ENCODE results near the gene HRK.

DNA sequence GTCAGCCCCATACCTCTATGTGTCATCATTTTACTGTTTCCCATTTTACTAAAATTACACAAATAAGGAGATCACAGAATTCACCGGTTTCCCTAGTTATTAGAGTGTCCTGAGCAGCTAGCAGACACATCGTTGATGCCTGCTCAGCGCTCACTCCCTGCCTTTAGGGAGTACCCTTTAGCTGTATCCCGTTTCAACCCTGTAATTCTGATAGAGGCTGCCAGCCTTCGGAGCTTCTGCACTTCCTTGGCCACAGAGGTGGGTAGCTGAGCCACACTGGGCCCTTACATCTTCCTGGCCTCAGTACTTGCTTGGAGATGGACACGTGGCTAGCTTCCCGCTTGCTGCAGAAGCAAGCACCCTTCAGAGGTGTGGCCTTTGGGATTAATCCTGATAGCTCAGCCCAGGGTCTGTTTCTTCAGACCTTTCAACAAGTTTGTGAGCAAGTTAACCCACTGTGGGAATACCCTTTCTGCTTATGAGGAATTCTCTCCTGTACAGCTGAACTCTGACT, 15.2 kb upstream of the HRK start:
- TF ChIP-seq EZH2 (IDR thresholded peaks at IDR 0.05; ENCODE audit: borderline replicate concordance, control insufficient read depth, low read depth, low read length) (no peak), PAX8 (IDR thresholded peaks at IDR 0.05) (no peak), SIN3A (IDR thresholded peaks at IDR 0.05; ENCODE audit: low read depth, low read length) (no peak), POLR2AphosphoS5 (IDR thresholded peaks at IDR 0.05; ENCODE audit: low read length) (no peak), ETV6 (conservative IDR thresholded peaks at IDR 0.05 in 1 of 2, IDR thresholded peaks at IDR 0.05 in 1 of 2; ENCODE audit: borderline replicate concordance in 1 of 2, low read depth in 1 of 2) (no peak), FOS (IDR thresholded peaks at IDR 0.05; ENCODE audit: borderline replicate concordance, extremely low read depth, insufficient read length) (no peak), HDAC2 (IDR thresholded peaks at IDR 0.05) (no peak), POLR2AphosphoS2 (IDR thresholded peaks at IDR 0.05; ENCODE audit: low read depth, low read length) (no peak)
- TF ChIP-seq, protein P1, sequence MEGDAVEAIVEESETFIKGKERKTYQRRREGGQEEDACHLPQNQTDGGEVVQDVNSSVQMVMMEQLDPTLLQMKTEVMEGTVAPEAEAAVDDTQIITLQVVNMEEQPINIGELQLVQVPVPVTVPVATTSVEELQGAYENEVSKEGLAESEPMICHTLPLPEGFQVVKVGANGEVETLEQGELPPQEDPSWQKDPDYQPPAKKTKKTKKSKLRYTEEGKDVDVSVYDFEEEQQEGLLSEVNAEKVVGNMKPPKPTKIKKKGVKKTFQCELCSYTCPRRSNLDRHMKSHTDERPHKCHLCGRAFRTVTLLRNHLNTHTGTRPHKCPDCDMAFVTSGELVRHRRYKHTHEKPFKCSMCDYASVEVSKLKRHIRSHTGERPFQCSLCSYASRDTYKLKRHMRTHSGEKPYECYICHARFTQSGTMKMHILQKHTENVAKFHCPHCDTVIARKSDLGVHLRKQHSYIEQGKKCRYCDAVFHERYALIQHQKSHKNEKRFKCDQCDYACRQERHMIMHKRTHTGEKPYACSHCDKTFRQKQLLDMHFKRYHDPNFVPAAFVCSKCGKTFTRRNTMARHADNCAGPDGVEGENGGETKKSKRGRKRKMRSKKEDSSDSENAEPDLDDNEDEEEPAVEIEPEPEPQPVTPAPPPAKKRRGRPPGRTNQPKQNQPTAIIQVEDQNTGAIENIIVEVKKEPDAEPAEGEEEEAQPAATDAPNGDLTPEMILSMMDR (IDR thresholded peaks at IDR 0.05 in 2 of 3, conservative IDR thresholded peaks at IDR 0.05 in 1 of 3; ENCODE audit: control insufficient read depth in 2 of 3, extremely low read depth in 1 of 3, insufficient read depth in 1 of 3, low read depth in 3 of 3, low read length in 3 of 3) = no peak

All from GM12878 (cell line).